Astrocyte of the spinal cord (primary cell): ENCODE measurements around the gene THYN1.

Source experiments
- DNase-seq: peaks from one replicate; pipeline ENCODE4 v3.0.0; 2011; ENCODE audit warnings: low read depth, low spot score
- H3K4me3 ChIP-seq: 2 replicates; pipeline ENCODE4 v1.5.1; 2011; ENCODE audit warnings: low read depth, mild to moderate bottlenecking, low read length, moderate library complexity
- in situ Hi-C: cut with HindIII; loops from 2 replicates; pipeline ENCODE4 v1.10.0; 2017; ENCODE audit warnings: low sequenced_read_pairs
- TF ChIP-seq, protein P1 (sequence below): IDR thresholded peaks from 2 replicates; pipeline ENCODE4 v1.5.1; 2012; ENCODE audit warnings: low read depth, mild to moderate bottlenecking, low read length, inconsistent platforms

THYN1 gene

DNA sequence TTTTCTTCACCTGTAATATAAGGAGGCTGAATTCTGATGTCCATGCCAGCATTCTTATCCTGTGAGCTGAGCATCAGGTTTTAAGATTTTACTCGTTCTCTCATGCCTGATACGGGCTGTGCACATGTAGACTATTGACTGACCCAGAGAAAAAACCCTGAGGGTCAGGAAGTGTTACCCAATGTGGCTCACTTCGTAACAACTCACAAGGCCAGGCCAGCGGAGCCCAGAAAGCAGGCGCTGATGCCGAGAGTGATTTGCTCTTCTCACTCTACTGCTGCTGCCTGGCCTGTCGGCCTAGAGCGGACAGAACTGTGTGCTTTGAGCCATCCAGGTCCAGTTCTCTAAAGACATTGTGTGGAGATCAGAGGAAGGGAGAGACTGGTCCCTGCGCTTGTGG is 10.8 kb downstream of the THYN1 start:
- no peak overlapping the region for H3K4me3 ChIP-seq
- no peak for DNase-seq
- in situ Hi-C loops: no loop called here
- TF ChIP-seq, protein P1, sequence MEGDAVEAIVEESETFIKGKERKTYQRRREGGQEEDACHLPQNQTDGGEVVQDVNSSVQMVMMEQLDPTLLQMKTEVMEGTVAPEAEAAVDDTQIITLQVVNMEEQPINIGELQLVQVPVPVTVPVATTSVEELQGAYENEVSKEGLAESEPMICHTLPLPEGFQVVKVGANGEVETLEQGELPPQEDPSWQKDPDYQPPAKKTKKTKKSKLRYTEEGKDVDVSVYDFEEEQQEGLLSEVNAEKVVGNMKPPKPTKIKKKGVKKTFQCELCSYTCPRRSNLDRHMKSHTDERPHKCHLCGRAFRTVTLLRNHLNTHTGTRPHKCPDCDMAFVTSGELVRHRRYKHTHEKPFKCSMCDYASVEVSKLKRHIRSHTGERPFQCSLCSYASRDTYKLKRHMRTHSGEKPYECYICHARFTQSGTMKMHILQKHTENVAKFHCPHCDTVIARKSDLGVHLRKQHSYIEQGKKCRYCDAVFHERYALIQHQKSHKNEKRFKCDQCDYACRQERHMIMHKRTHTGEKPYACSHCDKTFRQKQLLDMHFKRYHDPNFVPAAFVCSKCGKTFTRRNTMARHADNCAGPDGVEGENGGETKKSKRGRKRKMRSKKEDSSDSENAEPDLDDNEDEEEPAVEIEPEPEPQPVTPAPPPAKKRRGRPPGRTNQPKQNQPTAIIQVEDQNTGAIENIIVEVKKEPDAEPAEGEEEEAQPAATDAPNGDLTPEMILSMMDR: no peak

DNA sequence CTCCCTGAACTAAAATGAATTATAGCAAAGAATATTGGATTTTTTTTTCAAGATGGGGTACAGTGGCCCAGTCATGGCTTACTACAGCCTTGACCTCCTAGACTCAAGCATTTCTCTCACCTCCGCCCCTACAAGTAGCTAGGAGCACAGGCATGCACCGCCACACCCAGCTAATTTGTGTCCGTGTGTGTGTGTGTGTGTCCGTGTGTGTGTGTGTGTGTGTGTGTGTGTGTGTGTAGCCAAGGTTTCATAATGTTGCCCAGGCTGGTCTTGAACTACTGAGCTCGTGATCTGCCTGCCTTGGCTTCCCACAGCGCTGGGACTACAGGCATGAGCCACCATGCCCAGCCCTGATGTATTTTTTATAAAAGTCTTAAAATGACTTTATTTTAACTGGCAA is 12.6 kb downstream of the THYN1 start:
- H3K4me3 ChIP-seq: no peak overlapping the region
- in situ Hi-C loops: no loop called here
- DNase-seq: no peak
- TF ChIP-seq, protein P1: no peak

DNA sequence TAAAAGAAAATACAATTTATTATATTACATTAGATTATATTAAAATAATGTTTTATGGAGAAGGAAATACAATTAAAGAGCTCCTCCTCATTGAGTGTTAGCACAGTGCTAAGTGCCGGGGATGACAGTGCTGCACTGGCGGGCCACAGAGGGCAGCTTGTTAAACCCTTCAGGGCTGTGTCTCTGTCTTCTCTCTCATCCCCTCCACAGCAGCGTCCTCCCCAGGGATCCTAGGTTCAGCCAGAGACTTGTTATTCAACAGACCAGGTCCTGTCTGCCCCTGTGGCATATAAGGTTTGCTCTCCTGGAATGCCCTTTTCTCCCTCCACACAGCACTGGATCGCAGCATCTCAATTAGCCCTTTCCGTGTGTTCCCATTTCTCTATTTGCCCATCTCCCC is 14.2 kb downstream of the THYN1 start:
- in situ Hi-C loops: no loop called here
- DNase-seq: no peak
- TF ChIP-seq, protein P1: no peak
- H3K4me3 ChIP-seq: no peak overlapping the region

DNA sequence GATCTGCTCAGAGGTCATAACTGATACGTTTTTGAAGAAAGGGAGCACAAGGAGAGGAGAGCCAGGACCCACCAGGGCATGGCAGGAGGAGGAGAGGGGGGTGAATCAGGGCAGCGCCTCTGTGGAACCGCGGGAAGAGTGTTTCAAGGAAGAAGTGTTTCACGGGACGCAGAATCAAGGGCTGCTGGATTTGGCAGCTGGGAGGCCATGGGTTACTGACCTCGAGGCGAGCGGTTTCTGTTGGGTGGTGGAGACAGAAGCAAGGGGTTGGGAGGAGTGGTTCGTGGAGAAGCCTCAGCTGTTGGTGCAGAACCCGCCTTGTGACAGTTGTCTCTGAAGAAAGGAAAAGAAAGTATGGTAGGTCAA is 15.6 kb downstream of the THYN1 start:
- no peak for DNase-seq
- H3K4me3 ChIP-seq: no peak overlapping the region
- in situ Hi-C loops: no loop called here
- TF ChIP-seq, protein P1: no peak

DNA sequence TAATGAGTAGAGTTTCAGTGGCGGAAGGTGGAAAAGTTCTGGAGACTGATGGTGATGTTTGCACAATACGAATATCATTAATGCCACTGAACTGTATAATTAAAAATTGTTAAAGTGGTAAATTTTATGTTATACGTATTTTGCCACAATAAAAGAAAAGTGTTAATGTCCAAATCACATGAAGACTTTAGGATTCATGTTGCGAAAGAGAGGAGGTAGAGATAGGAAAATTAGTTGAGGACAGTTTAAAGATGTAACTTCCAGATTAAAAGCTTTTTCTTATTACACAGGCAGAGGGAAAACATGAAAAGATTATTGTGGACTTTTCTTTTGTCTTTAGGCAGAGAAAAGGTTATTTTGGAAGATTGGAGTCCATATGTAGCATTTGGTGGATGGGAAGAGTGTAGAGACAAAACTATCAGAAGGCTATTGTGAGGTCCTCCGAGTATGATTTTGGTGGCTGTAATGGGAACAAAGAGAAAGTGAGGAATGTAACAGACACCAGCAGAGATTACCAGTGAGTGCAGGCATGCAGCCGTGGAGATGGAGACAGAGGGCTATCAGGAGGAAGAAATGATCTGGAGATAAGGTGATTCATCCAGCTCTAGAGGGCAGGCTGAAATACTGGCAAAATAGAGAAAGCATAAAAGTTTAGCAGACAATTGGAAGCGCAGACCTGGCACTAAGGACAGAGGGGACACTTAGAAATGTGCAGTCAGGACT is 16.2 kb downstream of the THYN1 start:
- H3K4me3 ChIP-seq: no peak overlapping the region
- no peak for DNase-seq
- in situ Hi-C loops: no loop called here
- TF ChIP-seq, protein P1: no peak

DNA sequence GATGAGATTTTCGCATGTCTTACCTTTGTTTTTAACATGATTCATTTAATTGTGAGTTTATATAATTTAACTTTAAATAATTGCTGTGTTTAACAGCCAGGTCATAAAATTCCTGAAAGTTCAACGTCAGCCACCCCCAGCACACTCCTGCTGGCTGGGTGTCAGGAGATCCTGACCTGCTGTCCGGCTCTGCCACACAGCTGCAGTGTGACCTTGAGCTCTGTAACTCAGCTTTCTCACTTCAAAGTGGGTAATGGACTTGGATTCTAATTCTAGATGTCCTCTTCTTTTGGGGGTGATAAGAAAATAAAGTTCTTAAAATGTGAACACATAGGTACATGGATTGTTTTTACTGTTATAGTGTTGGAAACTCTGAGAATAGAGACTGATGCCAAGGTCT is 17.8 kb downstream of the THYN1 start:
- TF ChIP-seq, protein P1: no peak
- DNase-seq: no peak
- in situ Hi-C loops: no loop called here
- no peak overlapping the region for H3K4me3 ChIP-seq

DNA sequence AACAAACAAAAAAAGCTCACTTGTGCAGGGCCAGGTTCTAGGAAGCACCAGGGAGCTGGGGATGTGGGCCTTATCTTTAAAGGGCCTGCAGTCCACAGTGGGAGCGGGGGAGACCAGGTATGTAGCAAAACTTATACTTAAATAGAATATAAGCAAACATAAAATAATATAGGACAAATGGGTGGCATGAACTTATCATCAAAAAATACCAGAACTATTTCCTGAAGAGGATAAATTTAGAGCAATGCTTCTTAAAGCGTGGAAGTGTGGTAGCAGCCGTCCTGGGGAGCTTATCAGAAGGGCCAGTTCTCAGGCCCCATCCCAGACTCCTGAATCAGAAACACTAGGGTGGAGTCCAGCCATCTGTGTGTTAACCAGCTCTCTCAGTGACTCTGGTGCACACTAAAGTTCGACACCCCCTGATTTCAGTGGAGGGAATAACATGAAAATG is 19.4 kb downstream of the THYN1 start:
- no peak overlapping the region for H3K4me3 ChIP-seq
- in situ Hi-C loops: no loop called here
- no peak for DNase-seq
- TF ChIP-seq, protein P1: no peak
